ENCODE measurements around the gene ELOVL3. TPM values are rescaled to one million over a fixed set of nuclear protein-coding genes. Genes with fewer than 3 reads are reported as not detected.
A peak's percentile ranks its signal among the peaks of the same experiment; 100 is the strongest.
"Not testable (repeated sequence)": the region's sequence is repeated elsewhere in the genome, so short reads cannot be mapped to it uniquely, and the experiment has no call there.

The ELOVL3 gene
- total and polyA plus RNA-seq, 7 experiments from 2014 or later: not detected

GRCh38 chr10:102245082-102245931 lies 19.2 kb downstream of the ELOVL3 start, which contains the start of gene GBF1:
Gene GBF1 (plus strand): TSS chr10:102245532. CDS start chr10:102258939, 13,407 bp downstream.
- ATAC-seq (peak; percentile 92), DNase-seq (peak; percentile 69 to 97 (median 96))
- peak within 1 kb of the TSS; percentile 83 to 100 (median 97) for H3K4me3 Mint-ChIP-seq
- Histone ChIP-seq H3K4me1 (ENCODE audit: control insufficient read depth in 2 of 2, insufficient read depth in 2 of 2, low read length in 2 of 2) (peaks cover 17 to 37% of the 10 kb centered on the region in 2 donors), H3K27ac (ENCODE audit: low read depth, low read length) (peak within 1 kb of the TSS; percentile 90), H3K27me3 (ENCODE audit: control insufficient read depth in 2 of 2, insufficient read depth in 2 of 2, low read length in 2 of 2) (peaks cover 0 to 16% of the 10 kb centered on the region in 2 donors), H3K4me3 (ENCODE audit: low read length) (peak within 1 kb of the TSS; percentile 84), H3K36me3 (ENCODE audit: control insufficient read depth in 2 of 3, insufficient read depth in 3 of 3, low read length in 3 of 3) (peaks cover 0 to 5% (median 0%) of the 10 kb centered on the region in 3 experiments), H3K9me3 (ENCODE audit: control insufficient read depth in 2 of 3, low read length in 3 of 3) (no peaks in the 10 kb centered on the region)
- H3K4me1 Mint-ChIP-seq: peaks cover 44 to 69% (median 54%) of the 10 kb centered on the region in 7 donors
- peaks cover 14 to 27% (median 22%) of the 10 kb centered on the region in 5 donors for H3K27me3 Mint-ChIP-seq
- H3K36me3 Mint-ChIP-seq: peaks cover 5 to 11% (median 8%) of the 10 kb centered on the region in 5 donors
- peaks cover 0 to 2% (median 0%) of the 10 kb centered on the region in 11 donors for H3K9me3 Mint-ChIP-seq
- peak within 1 kb of the TSS; percentile 65 to 98 (median 95) for H3K27ac Mint-ChIP-seq
- intact Hi-C loops (cut with micrococcal nuclease): loop anchor here (1.0 to 10.0 kb wide), 17 partner anchors 14 to 609 kb away; partner anchors contain the start of genes ACTR1A (in 2 of the 2), NOLC1 (in 2 of the 2), WBP1L (in 2 of the 2) and ARMH3 (in 1 of the 2)
- CTCF ChIA-PET: interaction anchor here (0.6 to 2.9 kb wide), 6 partner anchors 9 to 104 kb away, joined by 3 to 10 read pairs (median 4); no protein-coding TSS in a partner anchor
- POLR2A ChIA-PET: interaction anchor here (0.8 to 2.4 kb wide), 8 partner anchors 9 to 399 kb away, joined by 3 to 9 read pairs (median 4); partner anchors contain the start of genes FBXL15 and TRIM8

DNA sequence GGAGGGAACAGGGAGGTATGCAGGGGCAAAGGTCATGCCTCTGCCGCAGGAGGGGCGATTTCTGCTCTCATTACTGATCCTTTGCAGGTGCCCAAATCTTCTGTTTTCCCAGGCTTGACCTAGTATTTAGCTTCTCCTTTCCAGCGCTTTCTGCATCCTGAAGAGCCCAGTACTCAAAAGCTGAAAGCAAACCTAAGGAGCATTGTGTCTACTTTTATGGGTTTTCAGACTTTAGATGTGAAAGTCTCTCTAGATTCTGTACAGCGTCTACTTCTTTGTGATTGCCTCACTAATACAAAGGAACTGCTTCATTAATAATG lies 19.8 kb downstream of the ELOVL3 start:
- peak overlapping the region; percentile 83 to 100 (median 97) for H3K4me3 Mint-ChIP-seq
- intact Hi-C loops (cut with micrococcal nuclease): loop anchor here (1.0 to 10.0 kb wide), 17 partner anchors 15 to 608 kb away; partner anchors contain the start of genes ACTR1A (in 2 of the 2), NOLC1 (in 2 of the 2), WBP1L (in 2 of the 2) and ARMH3 (in 1 of the 2)
- CTCF ChIA-PET: interaction anchor here (0.6 to 2.9 kb wide), 2 partner anchors 16 to 104 kb away, joined by 3 to 10 read pairs; no protein-coding TSS in a partner anchor
- H3K36me3 ChIP-seq (ENCODE audit: control insufficient read depth in 2 of 3, insufficient read depth in 3 of 3, low read length in 3 of 3): peaks cover 0 to 5% (median 0%) of the 10 kb centered on the region in 3 experiments
- peaks cover 0 to 11% of the 10 kb centered on the region in 2 donors for H3K27me3 ChIP-seq (ENCODE audit: control insufficient read depth in 2 of 2, insufficient read depth in 2 of 2, low read length in 2 of 2)
- peak overlapping the region; percentile 90 for H3K27ac ChIP-seq (ENCODE audit: low read depth, low read length)
- H3K9me3 ChIP-seq (ENCODE audit: control insufficient read depth in 2 of 3, low read length in 3 of 3): no peaks in the 10 kb centered on the region
- peaks cover 17 to 34% of the 10 kb centered on the region in 2 donors for H3K4me1 ChIP-seq (ENCODE audit: control insufficient read depth in 2 of 2, insufficient read depth in 2 of 2, low read length in 2 of 2)
- peaks cover 41 to 69% (median 55%) of the 10 kb centered on the region in 7 donors for H3K4me1 Mint-ChIP-seq
- H3K27me3 Mint-ChIP-seq: peaks cover 9 to 21% (median 20%) of the 10 kb centered on the region in 5 donors
- H3K27ac Mint-ChIP-seq: peak overlapping the region; percentile 65 to 98 (median 95)
- POLR2A ChIA-PET: interaction anchor here (1.0 to 2.4 kb wide), 4 partner anchors 8 to 398 kb away, joined by 3 to 9 read pairs (median 4); partner anchors contain the start of genes FBXL15 and TRIM8
- H3K36me3 Mint-ChIP-seq: peaks cover 5 to 11% (median 9%) of the 10 kb centered on the region in 5 donors
- ATAC-seq: no peak
- DNase-seq: no peak
- peaks cover 0 to 2% (median 0%) of the 10 kb centered on the region in 11 donors for H3K9me3 Mint-ChIP-seq
- H3K4me3 ChIP-seq (ENCODE audit: low read length): peak overlapping the region; percentile 84

DNA sequence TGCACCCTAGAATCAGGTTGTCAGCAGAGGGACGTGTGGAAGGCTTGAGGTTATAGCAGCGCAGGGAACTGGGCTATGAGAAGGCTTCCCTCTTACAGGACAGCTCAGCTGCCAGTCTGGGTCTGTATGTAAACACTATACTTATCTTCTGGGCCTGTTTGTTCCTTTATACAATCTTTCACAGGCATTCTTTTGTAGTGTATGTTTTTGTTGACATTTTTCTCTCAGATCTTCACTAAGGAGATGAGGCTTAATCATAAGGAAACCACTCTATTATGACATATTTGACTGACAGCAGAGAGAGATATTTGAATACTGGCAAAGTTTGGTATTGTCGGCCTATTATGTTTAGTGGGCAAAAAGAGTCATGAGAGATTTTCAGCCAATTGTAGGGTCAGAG lies 20.2 kb downstream of the ELOVL3 start:
- Mint-ChIP-seq H3K27ac (peak overlapping the region in 8 of 9 donors; percentile 13 to 98 (median 85)), H3K27me3 (peaks cover 7 to 20% (median 18%) of the 10 kb centered on the region in 5 donors), H3K4me1 (peaks cover 38 to 70% (median 58%) of the 10 kb centered on the region in 7 donors), H3K4me3 (peak overlapping the region; percentile 83 to 100 (median 97)), H3K9me3 (peaks cover 0 to 2% (median 0%) of the 10 kb centered on the region in 11 donors), H3K36me3 (peaks cover 5 to 11% (median 9%) of the 10 kb centered on the region in 5 donors)
- Histone ChIP-seq H3K36me3 (ENCODE audit: control insufficient read depth in 2 of 3, insufficient read depth in 3 of 3, low read length in 3 of 3) (peaks cover 0 to 5% (median 0%) of the 10 kb centered on the region in 3 experiments), H3K27me3 (ENCODE audit: control insufficient read depth in 2 of 2, insufficient read depth in 2 of 2, low read length in 2 of 2) (peaks cover 0 to 7% of the 10 kb centered on the region in 2 donors), H3K27ac (ENCODE audit: low read depth, low read length) (peak overlapping the region; percentile 90), H3K4me3 (ENCODE audit: low read length) (peak overlapping the region; percentile 84), H3K4me1 (ENCODE audit: control insufficient read depth in 2 of 2, insufficient read depth in 2 of 2, low read length in 2 of 2) (peaks cover 13 to 30% of the 10 kb centered on the region in 2 donors), H3K9me3 (ENCODE audit: control insufficient read depth in 2 of 3, low read length in 3 of 3) (no peaks in the 10 kb centered on the region)
- intact Hi-C loops (cut with micrococcal nuclease): loop anchor here in 1 of 2 donors (5.0 to 10.0 kb wide), 3 partner anchors 106 to 554 kb away; partner anchors contain the start of gene TRIM8
- ATAC-seq (no peak), DNase-seq (no peak)
- ChIA-PET POLR2A (interaction anchor here (2.0 kb wide), 1 partner anchor 8 kb away, joined by 4 read pairs; no protein-coding TSS in a partner anchor), CTCF (interaction anchor here (2.9 kb wide), 1 partner anchor 16 kb away, joined by 10 read pairs; no protein-coding TSS in a partner anchor)

GRCh38 chr10:102247734-102248133 lies 21.6 kb downstream of the ELOVL3 start:
- peaks cover 0 to 10% (median 6%) of the 10 kb centered on the region in 5 donors for H3K27me3 Mint-ChIP-seq
- H3K4me3 Mint-ChIP-seq: peak overlapping the region; percentile 19 to 100 (median 96)
- peaks cover 0 to 5% (median 0%) of the 10 kb centered on the region in 3 experiments for H3K36me3 ChIP-seq (ENCODE audit: control insufficient read depth in 2 of 3, insufficient read depth in 3 of 3, low read length in 3 of 3)
- DNase-seq (no peak), ATAC-seq (no peak)
- peaks cover 12 to 19% of the 10 kb centered on the region in 2 donors for H3K4me1 ChIP-seq (ENCODE audit: control insufficient read depth in 2 of 2, insufficient read depth in 2 of 2, low read length in 2 of 2)
- H3K4me3 ChIP-seq (ENCODE audit: low read length): no peak overlapping the region
- no peaks in the 10 kb centered on the region for H3K9me3 ChIP-seq (ENCODE audit: control insufficient read depth in 2 of 3, low read length in 3 of 3)
- H3K9me3 Mint-ChIP-seq: peaks cover 0 to 1% (median 0%) of the 10 kb centered on the region in 11 donors
- H3K27ac ChIP-seq (ENCODE audit: low read depth, low read length): no peak overlapping the region
- POLR2A ChIA-PET: interaction anchor here (0.6 kb wide), 2 partner anchors 27 to 95 kb away, joined by 3 read pairs; partner anchors contain the start of gene NOLC1
- H3K27me3 ChIP-seq (ENCODE audit: control insufficient read depth in 2 of 2, insufficient read depth in 2 of 2, low read length in 2 of 2): no peaks in the 10 kb centered on the region
- CTCF ChIA-PET: interaction anchor here (0.6 to 1.4 kb wide), 4 partner anchors 16 to 218 kb away, joined by 3 to 7 read pairs (median 4); no protein-coding TSS in a partner anchor
- H3K27ac Mint-ChIP-seq: peak overlapping the region in 1 of 9 donors; percentile 39
- intact Hi-C loops (cut with micrococcal nuclease): loop anchor here in 1 of 2 donors (5.0 to 10.0 kb wide), 3 partner anchors 105 to 555 kb away; partner anchors contain the start of gene TRIM8
- H3K36me3 Mint-ChIP-seq: peaks cover 5 to 11% (median 9%) of the 10 kb centered on the region in 5 donors
- peaks cover 30 to 68% (median 53%) of the 10 kb centered on the region in 7 donors for H3K4me1 Mint-ChIP-seq

GRCh38 chr10:102252508-102252907 lies 26.4 kb downstream of the ELOVL3 start:
- H3K4me3 ChIP-seq (ENCODE audit: low read length); H3K9me3 ChIP-seq (ENCODE audit: control insufficient read depth in 2 of 3, low read length in 3 of 3); DNase-seq; H3K4me3 Mint-ChIP-seq; H3K4me1 ChIP-seq (ENCODE audit: control insufficient read depth in 2 of 2, insufficient read depth in 2 of 2, low read length in 2 of 2); H3K27me3 Mint-ChIP-seq; H3K9me3 Mint-ChIP-seq; H3K27me3 ChIP-seq (ENCODE audit: control insufficient read depth in 2 of 2, insufficient read depth in 2 of 2, low read length in 2 of 2); intact Hi-C loops (cut with micrococcal nuclease); ATAC-seq; H3K36me3 ChIP-seq (ENCODE audit: control insufficient read depth in 2 of 3, insufficient read depth in 3 of 3, low read length in 3 of 3); H3K27ac Mint-ChIP-seq; H3K27ac ChIP-seq (ENCODE audit: low read depth, low read length); CTCF ChIA-PET: not testable (repeated sequence)
- Mint-ChIP-seq H3K36me3 (peaks cover 4 to 25% (median 13%) of the 10 kb centered on the region in 5 donors), H3K4me1 (peaks cover 10 to 61% (median 42%) of the 10 kb centered on the region in 7 donors)
- POLR2A ChIA-PET: interaction anchor here (0.6 kb wide), 1 partner anchor 122 kb away, joined by 3 read pairs; no protein-coding TSS in a partner anchor
